ENCODE results near the gene SLC12A8.

SLC12A8 gene

GRCh38 chr3:125032683-125033082 is 179.9 kb downstream of the SLC12A8 start:
- DNase-seq (ENCODE audit: extremely low read depth, low read depth): no peak
- H3K4me3 ChIP-seq (replicated peaks; ENCODE audit: low read depth, low read length): no peak overlapping the region
- TF ChIP-seq CTCF (IDR thresholded peaks at IDR 0.05; ENCODE audit: low read depth, low read length, missing control alignments): no peak
